Measurements from ENCODE around the gene KIRREL3. TPM values are rescaled to one million over a fixed set of nuclear protein-coding genes. Genes with fewer than 3 reads are reported as not detected.

The KIRREL3 gene
- total and polyA plus RNA-seq, 2 of the 8 experiments (the other 6 are each of a cell fraction or from before 2014, with no cell fraction given) = 0.29 to 0.32 TPM

DNA sequence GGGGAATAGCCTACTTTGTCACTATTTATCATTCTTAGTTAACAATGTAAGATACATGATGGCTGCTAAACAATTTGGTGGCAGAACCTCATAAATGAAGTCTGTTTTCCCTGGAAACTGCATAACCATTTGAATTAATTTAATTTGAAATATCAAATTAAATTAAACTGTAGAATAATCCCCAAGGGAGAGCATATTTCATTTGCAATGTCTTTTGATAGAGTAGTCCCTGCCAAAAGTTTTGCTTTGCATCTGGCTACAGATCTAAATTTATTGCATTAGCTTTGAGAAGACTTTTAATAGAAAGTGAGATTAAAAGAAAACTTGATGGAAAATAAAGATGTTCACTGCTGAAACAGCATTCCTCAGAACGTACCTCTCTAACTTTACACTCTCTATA, 246.6 kb downstream of the KIRREL3 start (continued):
- no peak for TF ChIP-seq CHD7 (IDR thresholded peaks at IDR 0.05; ENCODE audit: insufficient replicate concordance, low read length)
- TF ChIP-seq TAF1 (IDR thresholded peaks at IDR 0.05; ENCODE audit: low read depth, low read length) = no peak
- no peak for TF ChIP-seq TBP (IDR thresholded peaks at IDR 0.05; ENCODE audit: low read depth, low read length)
- no peak for TF ChIP-seq KDM1A (IDR thresholded peaks at IDR 0.05; ENCODE audit: borderline replicate concordance, low read length)
- TF ChIP-seq EZH2 (IDR thresholded peaks at IDR 0.05; ENCODE audit: low read depth, low read length, severe bottlenecking) = no peak
- TF ChIP-seq, protein P1, sequence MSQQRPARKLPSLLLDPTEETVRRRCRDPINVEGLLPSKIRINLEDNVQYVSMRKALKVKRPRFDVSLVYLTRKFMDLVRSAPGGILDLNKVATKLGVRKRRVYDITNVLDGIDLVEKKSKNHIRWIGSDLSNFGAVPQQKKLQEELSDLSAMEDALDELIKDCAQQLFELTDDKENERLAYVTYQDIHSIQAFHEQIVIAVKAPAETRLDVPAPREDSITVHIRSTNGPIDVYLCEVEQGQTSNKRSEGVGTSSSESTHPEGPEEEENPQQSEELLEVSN (IDR thresholded peaks at IDR 0.05) = no peak
- TF ChIP-seq POLR2A (IDR thresholded peaks at IDR 0.05; ENCODE audit: control extremely low read depth in 1 of 2, low read depth in 2 of 2, low read length in 2 of 2) = no peak
- no peak for TF ChIP-seq SP2 (IDR thresholded peaks at IDR 0.05; ENCODE audit: low read length)
- no peak for TF ChIP-seq GTF2F1 (IDR thresholded peaks at IDR 0.05; ENCODE audit: borderline replicate concordance, low read depth, low read length)
- TF ChIP-seq RAD21 (IDR thresholded peaks at IDR 0.05 in 1 of 2, conservative IDR thresholded peaks at IDR 0.05 in 1 of 2; ENCODE audit: low read depth in 2 of 2, low read length in 2 of 2) = no peak
- TF ChIP-seq KDM4A (IDR thresholded peaks at IDR 0.05; ENCODE audit: low read depth, low read length, severe bottlenecking) = no peak
- no peak for TF ChIP-seq MAFK (IDR thresholded peaks at IDR 0.05; ENCODE audit: low read depth, low read length)

Data from H1 (cell line).